Subcutaneous adipose tissue (tissue), 4 donors: ENCODE results near the gene KRT71. TPM values are rescaled to one million over a fixed set of nuclear protein-coding genes. Genes with fewer than 3 reads are reported as not detected.

ENCODE experiments used
- total RNA-seq, 4 donors: library from RNA; depleted of rRNA; stranded (reverse); fragments of >200 nt; gene quantifications; one replicate each; pipeline ENCODE4 v1.1.0, GENCODE V29; 2016
- TF ChIP-seq, protein P1 (sequence below): fragments of 450-650 bp; IDR thresholded peaks from one replicate; pipeline ENCODE4 v1.5.1; 2016; ENCODE audit warnings: low read depth, mild to moderate bottlenecking, control low read depth, antibody characterized with exemption, moderate library complexity

The KRT71 gene
- total RNA-seq, 4 donors from 2014 or later = not detected

- TF ChIP-seq, protein P1, sequence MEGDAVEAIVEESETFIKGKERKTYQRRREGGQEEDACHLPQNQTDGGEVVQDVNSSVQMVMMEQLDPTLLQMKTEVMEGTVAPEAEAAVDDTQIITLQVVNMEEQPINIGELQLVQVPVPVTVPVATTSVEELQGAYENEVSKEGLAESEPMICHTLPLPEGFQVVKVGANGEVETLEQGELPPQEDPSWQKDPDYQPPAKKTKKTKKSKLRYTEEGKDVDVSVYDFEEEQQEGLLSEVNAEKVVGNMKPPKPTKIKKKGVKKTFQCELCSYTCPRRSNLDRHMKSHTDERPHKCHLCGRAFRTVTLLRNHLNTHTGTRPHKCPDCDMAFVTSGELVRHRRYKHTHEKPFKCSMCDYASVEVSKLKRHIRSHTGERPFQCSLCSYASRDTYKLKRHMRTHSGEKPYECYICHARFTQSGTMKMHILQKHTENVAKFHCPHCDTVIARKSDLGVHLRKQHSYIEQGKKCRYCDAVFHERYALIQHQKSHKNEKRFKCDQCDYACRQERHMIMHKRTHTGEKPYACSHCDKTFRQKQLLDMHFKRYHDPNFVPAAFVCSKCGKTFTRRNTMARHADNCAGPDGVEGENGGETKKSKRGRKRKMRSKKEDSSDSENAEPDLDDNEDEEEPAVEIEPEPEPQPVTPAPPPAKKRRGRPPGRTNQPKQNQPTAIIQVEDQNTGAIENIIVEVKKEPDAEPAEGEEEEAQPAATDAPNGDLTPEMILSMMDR = no peak
These were observed 56.9 kb downstream of the KRT71 start for GRCh38 chr12:52496054-52496453.

DNA sequence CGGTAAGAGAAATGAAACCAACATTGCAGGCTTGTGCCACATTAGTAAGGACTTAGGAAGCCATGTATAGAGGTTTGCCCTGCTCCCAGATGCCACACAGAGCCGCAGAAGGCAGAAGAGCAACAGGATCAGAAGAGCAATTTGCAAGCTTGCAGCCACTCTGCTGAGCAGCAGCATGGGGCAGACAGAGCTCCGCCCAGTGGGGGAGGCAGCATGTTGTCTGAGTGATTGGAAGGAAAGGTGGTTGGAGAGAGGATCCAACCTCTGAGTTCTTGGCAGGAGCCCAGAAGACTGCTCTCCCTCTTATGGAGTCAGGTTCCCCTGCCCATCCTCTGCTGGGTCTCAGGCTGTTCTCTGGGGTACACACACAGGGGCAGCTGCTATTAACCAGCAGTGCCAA lies 57.6 kb downstream of the KRT71 start:
- TF ChIP-seq, protein P1 = no peak

GRCh38 chr12:52494518-52494917 lies 58.4 kb downstream of the KRT71 start:
- TF ChIP-seq, protein P1 = no peak

DNA sequence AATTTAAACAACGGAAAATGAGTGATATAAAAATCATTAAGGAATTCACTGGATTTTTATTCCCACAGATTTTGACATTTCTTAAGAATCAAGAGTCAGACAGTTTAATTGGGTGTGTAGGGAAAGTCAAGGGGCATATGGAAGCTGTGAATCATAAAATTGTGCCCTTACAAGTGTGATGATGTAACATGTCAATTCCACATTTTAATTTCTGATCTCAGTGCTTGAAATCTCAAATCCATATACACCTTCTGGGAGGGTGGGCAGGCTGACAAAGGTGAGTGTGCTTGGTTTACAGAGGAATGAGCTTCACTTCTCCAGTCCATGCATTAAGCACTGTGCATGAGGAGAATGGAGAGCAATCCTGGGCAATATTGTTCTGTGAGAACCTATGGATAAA lies 58.8 kb downstream of the KRT71 start:
- TF ChIP-seq, protein P1 = no peak

Other genes starting within 250 kb of the KRT71 start
- not detected for gene KRT83, start 231.7 kb downstream of the KRT71 start, total RNA-seq
- not detected for gene KRT85, start 185.7 kb downstream of the KRT71 start, total RNA-seq
- gene KRT84, start 167.5 kb downstream of the KRT71 start, total RNA-seq = not detected
- not detected for gene KRT82, start 146.8 kb downstream of the KRT71 start, total RNA-seq
- gene KRT75, start 118.8 kb downstream of the KRT71 start, total RNA-seq = not detected
- gene KRT6B, start 101.0 kb downstream of the KRT71 start, total RNA-seq = not detected
- gene KRT6C, start 79.3 kb downstream of the KRT71 start, total RNA-seq = not detected
- gene KRT6A, start 59.9 kb downstream of the KRT71 start, total RNA-seq = under 1 TPM in 1 of 4 donors, not detected in 3; 0.98 TPM
- 1 to 10 TPM in 1 of 4 donors, under 1 TPM in 2, not detected in 1; 0.33 to 1.3 (median 0.88) TPM for gene KRT5, start 32.8 kb downstream of the KRT71 start, total RNA-seq
- gene KRT74, start 20.7 kb upstream of the KRT71 start, total RNA-seq = not detected
- gene KRT72, start 48.3 kb upstream of the KRT71 start, total RNA-seq = not detected
- gene KRT73, start 65.4 kb upstream of the KRT71 start, total RNA-seq = not detected
- not detected for gene KRT2, start 99.1 kb upstream of the KRT71 start, total RNA-seq
- gene KRT1, start 127.3 kb upstream of the KRT71 start, total RNA-seq = under 1 TPM in 1 of 4 donors, not detected in 3; 0.38 TPM
- 1 to 10 TPM in 1 of 4 donors, under 1 TPM in 1, not detected in 2; 0.17 to 1.5 TPM for gene KRT77, start 150.4 kb upstream of the KRT71 start, total RNA-seq
- not detected for gene KRT76, start 224.2 kb upstream of the KRT71 start, total RNA-seq
- gene KRT3, start 243.0 kb upstream of the KRT71 start, total RNA-seq = not detected